ENCODE data around the gene IRF2BPL. TPM values are rescaled to one million over a fixed set of nuclear protein-coding genes. Genes with fewer than 3 reads are reported as not detected.

Gene IRF2BPL
- polyA plus RNA-seq, 4 donors = 45.7 to 71.0 (median 55.0) TPM

- no peak for DNase-seq (ENCODE audit: low read depth in 4 of 4, low spot score in 2 of 4)
These were observed 26.8 kb upstream of the IRF2BPL start for GRCh38 chr14:77055306-77055705.

- no peak for DNase-seq (ENCODE audit: low read depth in 4 of 4, low spot score in 2 of 4)
These were observed 24.7 kb upstream of the IRF2BPL start for GRCh38 chr14:77053046-77053841.

GRCh38 chr14:77052281-77053044, 24.0 kb upstream of the IRF2BPL start:
- DNase-seq (ENCODE audit: low read depth in 4 of 4, low spot score in 2 of 4) = no peak

GRCh38 chr14:77051116-77051515, 22.6 kb upstream of the IRF2BPL start:
- DNase-seq (ENCODE audit: low read depth in 4 of 4, low spot score in 2 of 4) = no peak

- DNase-seq (ENCODE audit: low read depth in 4 of 4, low spot score in 2 of 4) = no peak
These were observed 18.2 kb upstream of the IRF2BPL start for GRCh38 chr14:77046721-77047120.

- no peak for DNase-seq (ENCODE audit: low read depth in 4 of 4, low spot score in 2 of 4)
These were observed 17.0 kb upstream of the IRF2BPL start for GRCh38 chr14:77045238-77046162.

- no peak for DNase-seq (ENCODE audit: low read depth in 4 of 4, low spot score in 2 of 4)
These were observed 16.3 kb upstream of the IRF2BPL start for GRCh38 chr14:77044783-77045237.

GRCh38 chr14:77043984-77044485, 15.5 kb upstream of the IRF2BPL start:
- no peak for DNase-seq (ENCODE audit: low read depth in 4 of 4, low spot score in 2 of 4)

GRCh38 chr14:77043177-77043983, 14.9 kb upstream of the IRF2BPL start:
- no peak for DNase-seq (ENCODE audit: low read depth in 4 of 4, low spot score in 2 of 4)

GRCh38 chr14:77041881-77042545, 13.5 kb upstream of the IRF2BPL start:
- DNase-seq (ENCODE audit: low read depth in 4 of 4, low spot score in 2 of 4) = no peak

GRCh38 chr14:77040741-77041653, 12.5 kb upstream of the IRF2BPL start:
- no peak for DNase-seq (ENCODE audit: low read depth in 4 of 4, low spot score in 2 of 4)

- peak in 3 of 4 donors; percentile 99 to 100 (median 99) for DNase-seq (ENCODE audit: low read depth in 4 of 4, low spot score in 2 of 4)
These were observed 11.7 kb upstream of the IRF2BPL start for GRCh38 chr14:77040059-77040740.

- no peak for DNase-seq (ENCODE audit: low read depth in 4 of 4, low spot score in 2 of 4)
These were observed 11.0 kb upstream of the IRF2BPL start for GRCh38 chr14:77039285-77040058.

- no peak for DNase-seq (ENCODE audit: low read depth in 4 of 4, low spot score in 2 of 4)
These were observed 9.5 kb upstream of the IRF2BPL start for GRCh38 chr14:77037938-77038568.

- DNase-seq (ENCODE audit: low read depth in 4 of 4, low spot score in 2 of 4) = no peak
These were observed 8.9 kb upstream of the IRF2BPL start for GRCh38 chr14:77037215-77037937.

All from left renal cortex interstitium (tissue), 4 donors.